ENCODE data around the gene MC1R.

Gene MC1R

GRCh38 chr16:89903908-89904515, 14.7 kb upstream of the MC1R start:
- no CpG with 5 or more reads among the region's 19 CpGs for WGBS, 2 donors (ENCODE audit: extremely low coverage in 2 of 2, insufficient read length in 2 of 2, insufficient replicate concordance in 1 of 2)

GRCh38 chr16:89904606-89905510, 13.8 kb upstream of the MC1R start:
- H3K36me3 ChIP-seq (replicated peaks in 1 of 2; ENCODE audit: control insufficient read depth in 2 of 2, insufficient read depth in 2 of 2, low read length in 2 of 2) = peaks cover 37 to 78% of the 10 kb centered on the region in 2 donors
- no peak overlapping the region for H3K23ac ChIP-seq (ENCODE audit: low read depth, low read length, poor library complexity)
- no peak overlapping the region for H3K27ac ChIP-seq (replicated peaks; ENCODE audit: low read length)
- no peak overlapping the region for H4K8ac ChIP-seq (ENCODE audit: low read depth, low read length)
- peaks cover 0 to 1% of the 10 kb centered on the region in 2 donors for H3K4me1 ChIP-seq (ENCODE audit: control insufficient read depth in 2 of 2, insufficient read depth in 1 of 2, low read depth in 1 of 2, low read length in 2 of 2)
- no peak overlapping the region for H2AK5ac ChIP-seq (ENCODE audit: low read depth, low read length)
- H2BK12ac ChIP-seq (ENCODE audit: low read length) = no peak overlapping the region
- no peak overlapping the region for H3K4me2 ChIP-seq (ENCODE audit: insufficient read depth, low read length, poor library complexity, severe bottlenecking)
- H2AFZ ChIP-seq (ENCODE audit: low read length) = no peak overlapping the region
- H3K18ac ChIP-seq (ENCODE audit: low read length) = no peak overlapping the region
- no peak overlapping the region for H2BK5ac ChIP-seq (ENCODE audit: low read length)
- no peaks in the 10 kb centered on the region for H3K27me3 ChIP-seq (ENCODE audit: control insufficient read depth in 3 of 3, insufficient read depth in 3 of 3, low read depth in 1 of 3, low read length in 3 of 3)
- no peak overlapping the region for H2BK120ac ChIP-seq (ENCODE audit: low read depth, low read length)
- no peak overlapping the region for H2BK15ac ChIP-seq (ENCODE audit: low read length)
- no peak overlapping the region for H3K14ac ChIP-seq (ENCODE audit: low read length)
- H3K9me3 ChIP-seq (replicated peaks in 1 of 2; ENCODE audit: control insufficient read depth in 2 of 2, insufficient read depth in 1 of 2, low read depth in 1 of 2, low read length in 2 of 2) = peaks cover 14 to 18% of the 10 kb centered on the region in 2 donors
- no peak overlapping the region for H4K91ac ChIP-seq (ENCODE audit: low read depth, low read length, poor library complexity)
- WGBS, 2 donors (ENCODE audit: extremely low coverage in 2 of 2, insufficient read length in 2 of 2, insufficient replicate concordance in 1 of 2) = no CpG with 5 or more reads among the region's 31 CpGs
- no peak for DNase-seq (ENCODE audit: low spot score)
- H3K4me3 ChIP-seq (ENCODE audit: low read length in 2 of 2) = peak overlapping the region in 1 of 2 donors; percentile 19
- H3K9ac ChIP-seq (ENCODE audit: low read depth, low read length, poor library complexity) = no peak overlapping the region
- H3K4ac ChIP-seq (ENCODE audit: low read length) = no peak overlapping the region
- H3K79me1 ChIP-seq (ENCODE audit: low read depth, low read length) = peaks cover 2% of the 10 kb centered on the region

More at GRCh38 chr16:89903908-89904515, 14.7 kb upstream of the MC1R start:
- no peak for DNase-seq (ENCODE audit: low spot score)
- H2BK5ac ChIP-seq (ENCODE audit: low read length) = no peak overlapping the region
- peak overlapping the region; percentile 12 for H3K9ac ChIP-seq (ENCODE audit: low read depth, low read length, poor library complexity)
- H2BK12ac ChIP-seq (ENCODE audit: low read length) = no peak overlapping the region
- no peak overlapping the region for H3K27ac ChIP-seq (replicated peaks; ENCODE audit: low read length)
- no peaks in the 10 kb centered on the region for H3K4me1 ChIP-seq (ENCODE audit: control insufficient read depth in 2 of 2, insufficient read depth in 1 of 2, low read depth in 1 of 2, low read length in 2 of 2)
- no peak overlapping the region for H3K4ac ChIP-seq (ENCODE audit: low read length)
- no peak overlapping the region for H3K4me2 ChIP-seq (ENCODE audit: insufficient read depth, low read length, poor library complexity, severe bottlenecking)
- no peak overlapping the region for H4K91ac ChIP-seq (ENCODE audit: low read depth, low read length, poor library complexity)
- no peak overlapping the region for H4K8ac ChIP-seq (ENCODE audit: low read depth, low read length)
- H2BK120ac ChIP-seq (ENCODE audit: low read depth, low read length) = no peak overlapping the region
- no peak overlapping the region for H3K14ac ChIP-seq (ENCODE audit: low read length)
- H3K27me3 ChIP-seq (ENCODE audit: control insufficient read depth in 3 of 3, insufficient read depth in 3 of 3, low read depth in 1 of 3, low read length in 3 of 3) = no peaks in the 10 kb centered on the region
- peaks cover 14 to 18% of the 10 kb centered on the region in 2 donors for H3K9me3 ChIP-seq (replicated peaks in 1 of 2; ENCODE audit: control insufficient read depth in 2 of 2, insufficient read depth in 1 of 2, low read depth in 1 of 2, low read length in 2 of 2)
- no peak overlapping the region for H3K18ac ChIP-seq (ENCODE audit: low read length)
- H2BK15ac ChIP-seq (ENCODE audit: low read length) = no peak overlapping the region
- H3K36me3 ChIP-seq (replicated peaks in 1 of 2; ENCODE audit: control insufficient read depth in 2 of 2, insufficient read depth in 2 of 2, low read length in 2 of 2) = peaks cover 38 to 78% of the 10 kb centered on the region in 2 donors
- no peak overlapping the region for H2AFZ ChIP-seq (ENCODE audit: low read length)
- H3K79me1 ChIP-seq (ENCODE audit: low read depth, low read length) = peaks cover 2% of the 10 kb centered on the region
- H3K23ac ChIP-seq (ENCODE audit: low read depth, low read length, poor library complexity) = peak overlapping the region; percentile 31
- no peak overlapping the region for H3K4me3 ChIP-seq (ENCODE audit: low read length in 2 of 2)
- H2AK5ac ChIP-seq (ENCODE audit: low read depth, low read length) = no peak overlapping the region

GRCh38 chr16:89905511-89906139, 13.0 kb upstream of the MC1R start:
- H3K36me3 ChIP-seq (replicated peaks in 1 of 2; ENCODE audit: control insufficient read depth in 2 of 2, insufficient read depth in 2 of 2, low read length in 2 of 2) = peaks cover 32 to 78% of the 10 kb centered on the region in 2 donors
- no peak overlapping the region for H4K91ac ChIP-seq (ENCODE audit: low read depth, low read length, poor library complexity)
- H3K4ac ChIP-seq (ENCODE audit: low read length) = no peak overlapping the region
- no peak overlapping the region for H3K4me3 ChIP-seq (ENCODE audit: low read length in 2 of 2)
- no peak overlapping the region for H3K27ac ChIP-seq (replicated peaks; ENCODE audit: low read length)
- no peak overlapping the region for H3K18ac ChIP-seq (ENCODE audit: low read length)
- DNase-seq (ENCODE audit: low spot score) = no peak
- peaks cover 2% of the 10 kb centered on the region for H3K79me1 ChIP-seq (ENCODE audit: low read depth, low read length)
- no CpG with 5 or more reads among the region's 23 CpGs for WGBS, 2 donors (ENCODE audit: extremely low coverage in 2 of 2, insufficient read length in 2 of 2, insufficient replicate concordance in 1 of 2)
- H3K27me3 ChIP-seq (ENCODE audit: control insufficient read depth in 3 of 3, insufficient read depth in 3 of 3, low read depth in 1 of 3, low read length in 3 of 3) = no peaks in the 10 kb centered on the region
- H2BK12ac ChIP-seq (ENCODE audit: low read length) = no peak overlapping the region
- no peak overlapping the region for H3K23ac ChIP-seq (ENCODE audit: low read depth, low read length, poor library complexity)
- H3K9ac ChIP-seq (ENCODE audit: low read depth, low read length, poor library complexity) = no peak overlapping the region
- peaks cover 0 to 1% of the 10 kb centered on the region in 2 donors for H3K4me1 ChIP-seq (ENCODE audit: control insufficient read depth in 2 of 2, insufficient read depth in 1 of 2, low read depth in 1 of 2, low read length in 2 of 2)
- no peak overlapping the region for H2AFZ ChIP-seq (ENCODE audit: low read length)
- no peak overlapping the region for H4K8ac ChIP-seq (ENCODE audit: low read depth, low read length)
- peaks cover 14 to 18% of the 10 kb centered on the region in 2 donors for H3K9me3 ChIP-seq (replicated peaks in 1 of 2; ENCODE audit: control insufficient read depth in 2 of 2, insufficient read depth in 1 of 2, low read depth in 1 of 2, low read length in 2 of 2)
- H3K14ac ChIP-seq (ENCODE audit: low read length) = no peak overlapping the region
- H2BK15ac ChIP-seq (ENCODE audit: low read length) = no peak overlapping the region
- H3K4me2 ChIP-seq (ENCODE audit: insufficient read depth, low read length, poor library complexity, severe bottlenecking) = no peak overlapping the region
- no peak overlapping the region for H2BK5ac ChIP-seq (ENCODE audit: low read length)
- H2BK120ac ChIP-seq (ENCODE audit: low read depth, low read length) = no peak overlapping the region
- no peak overlapping the region for H2AK5ac ChIP-seq (ENCODE audit: low read depth, low read length)

All from neuronal stem cell (in vitro differentiated cells).